Kidney (tissue), 14 donors: ENCODE measurements around the gene ZNF280D. TPM values are rescaled to one million over a fixed set of nuclear protein-coding genes. Genes with fewer than 3 reads are reported as not detected.

Experiments used
- DNase-seq, 5 donors: peaks; one replicate each; pipeline ENCODE4 v3.0.0-alpha.2; 2013 to 2020
- FAIRE-seq: peaks from 2 replicates; lab custom pipeline; 2012; peaks lifted over from hg19 to GRCh38; lab: Jason Lieb, UNC
- H3K27ac ChIP-seq, 2 donors: one replicate each; pipeline ENCODE4 v1.7.0; 2013; ENCODE audit warnings: low read depth in 2 of 2, low read length in 2 of 2, inconsistent platforms in 1 of 2
- H3K27me3 ChIP-seq: one replicate; pipeline ENCODE4 v1.7.1; 2013; ENCODE audit warnings: low read length, inconsistent platforms; ENCODE audit not compliant: control insufficient read depth, insufficient read depth
- H3K36me3 ChIP-seq, 3 donors: one replicate each; pipeline versions ENCODE4 v1.7.0 to v1.7.1; 2013; ENCODE audit warnings: low read length in 3 of 3, control low read depth in 1 of 3, inconsistent platforms in 1 of 3; ENCODE audit not compliant: insufficient read depth in 3 of 3, control insufficient read depth in 2 of 3
- H3K4me1 ChIP-seq, 3 donors: one replicate each; pipeline versions ENCODE4 v1.7.0 to v1.7.1; 2013; ENCODE audit warnings: low read length in 3 of 3, inconsistent platforms in 1 of 3, low read depth in 1 of 3; ENCODE audit not compliant: control insufficient read depth in 2 of 3, insufficient read depth in 2 of 3
- H3K4me3 ChIP-seq, 3 donors: one replicate each; pipeline versions ENCODE4 v1.7.0 to v1.8.1; 2013; ENCODE audit warnings: low read length in 3 of 3, control low read depth in 1 of 3, inconsistent platforms in 1 of 3
- H3K9ac ChIP-seq, 3 donors: one replicate each; pipeline versions ENCODE4 v1.7.0 to v1.7.1; 2013; ENCODE audit warnings: low read length in 3 of 3, control low read depth in 1 of 3, inconsistent platforms in 1 of 3
- H3K9me3 ChIP-seq, 3 donors: one replicate each; pipeline versions ENCODE4 v1.7.0 to v1.7.1; 2013; ENCODE audit warnings: low read length in 3 of 3, control low read depth in 1 of 3, inconsistent platforms in 1 of 3; ENCODE audit not compliant: control insufficient read depth in 2 of 3, insufficient read depth in 1 of 3
- intact Hi-C: fragments of 100-400 bp; cut with DNase I; formaldehyde crosslinking; loops from one replicate; pipeline ENCODE4 v1.11.1; 2022
- polyA plus RNA-seq: library from polyadenylated mRNA; stranded (reverse); fragments of 350-450 nt; fragmentation: Illumina TruSeq; extraction: RNeasy Lipid Tissue Mini Kit (QIAGEN cat#74804); gene quantifications from one replicate; pipeline ENCODE4 v1.2.3, GENCODE V29; 2014; ENCODE audit warnings: low read depth, low replicate concordance; ENCODE audit not compliant: insufficient read depth
- total RNA-seq: library from RNA; stranded (reverse); fragmentation: NEBNext Ultra II Directional; extraction: Animal tissue kit (Norgen Biotek cat#: 25700); gene quantifications from one replicate; pipeline ENCODE4 v1.2.1, GENCODE V29; 2021
- TF ChIP-seq, protein P1 (sequence below): IDR thresholded peaks from 3 replicates; pipeline ENCODE4 v1.5.1; 2012; ENCODE audit warnings: mild to moderate bottlenecking, moderate library complexity, borderline replicate concordance; ENCODE audit not compliant: insufficient read depth; ENCODE audit errors: extremely low read depth
- donor health status: control.
- donor health status: control.
- donor health status: control.
- donor health status: control.
- donor health status: control.
- donor health status: DM: yes; HTN: yes; CAD: no.
- donor health status: Normal renal cell carcinoma (clear cell type).

The ZNF280D gene
- total and polyA plus RNA-seq, 2 donors from 2014 or later: 13.7 to 50.0 TPM

DNA sequence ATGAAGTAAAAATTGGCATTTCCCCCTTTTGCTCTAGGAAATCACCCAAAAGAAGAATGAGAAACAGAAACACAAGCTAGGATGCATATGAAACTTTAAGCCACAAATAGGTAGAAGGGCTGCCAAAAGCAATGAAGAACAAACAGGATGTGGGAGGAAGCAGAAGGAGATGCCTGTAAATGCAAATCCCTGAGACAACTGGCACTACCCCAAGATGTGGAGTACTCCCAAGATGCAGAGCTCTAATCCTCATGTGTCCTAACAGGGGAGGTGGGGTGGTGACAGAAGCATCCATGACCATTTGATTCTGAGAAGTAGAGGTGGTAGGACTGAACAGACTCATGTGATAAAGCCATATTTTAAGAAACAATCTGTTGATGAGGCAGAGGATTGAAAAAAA lies 31.9 kb upstream of the ZNF280D start:
- no peak for FAIRE-seq
- intact Hi-C loops: no loop called here
- H3K27ac ChIP-seq: no peak overlapping the region

DNA sequence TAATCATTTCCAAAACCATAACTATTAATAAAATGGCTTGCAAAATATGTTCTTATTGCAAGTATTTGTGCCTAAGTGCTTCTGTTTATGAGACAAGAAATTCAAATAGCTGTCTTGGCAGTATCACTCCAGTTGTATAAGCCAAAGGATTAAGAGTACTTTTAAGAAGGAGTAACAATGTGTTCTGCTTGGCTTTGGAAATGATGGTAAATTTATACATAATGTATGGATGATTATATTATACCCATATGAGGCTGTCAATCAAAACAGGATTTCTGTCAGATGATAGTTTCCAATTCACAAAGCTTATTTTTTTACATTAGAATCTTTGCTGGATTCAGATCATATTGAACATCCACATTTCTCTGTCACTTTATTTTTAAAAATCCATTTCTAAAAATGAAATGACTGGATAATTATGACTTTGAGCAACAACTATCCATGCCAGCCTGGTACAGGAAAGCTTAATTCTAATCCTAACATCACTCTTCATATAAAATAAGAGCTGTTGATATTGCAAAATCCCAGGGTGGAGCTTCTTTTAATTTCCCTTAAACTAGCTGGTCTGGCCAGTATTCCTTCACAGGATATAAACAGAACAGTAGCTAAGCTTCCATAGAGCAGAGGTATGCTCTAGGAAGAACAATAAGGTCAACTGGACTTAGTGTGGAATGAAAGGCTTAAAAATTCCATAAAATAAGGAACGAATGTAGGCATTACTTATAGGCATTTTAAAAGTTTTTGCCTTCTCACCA lies 30.0 kb upstream of the ZNF280D start:
- H3K4me3 ChIP-seq: no peak overlapping the region
- no peak overlapping the region for H3K9ac ChIP-seq
- H3K27ac ChIP-seq: no peak overlapping the region
- no peaks in the 10 kb centered on the region for H3K36me3 ChIP-seq
- TF ChIP-seq, protein P1, sequence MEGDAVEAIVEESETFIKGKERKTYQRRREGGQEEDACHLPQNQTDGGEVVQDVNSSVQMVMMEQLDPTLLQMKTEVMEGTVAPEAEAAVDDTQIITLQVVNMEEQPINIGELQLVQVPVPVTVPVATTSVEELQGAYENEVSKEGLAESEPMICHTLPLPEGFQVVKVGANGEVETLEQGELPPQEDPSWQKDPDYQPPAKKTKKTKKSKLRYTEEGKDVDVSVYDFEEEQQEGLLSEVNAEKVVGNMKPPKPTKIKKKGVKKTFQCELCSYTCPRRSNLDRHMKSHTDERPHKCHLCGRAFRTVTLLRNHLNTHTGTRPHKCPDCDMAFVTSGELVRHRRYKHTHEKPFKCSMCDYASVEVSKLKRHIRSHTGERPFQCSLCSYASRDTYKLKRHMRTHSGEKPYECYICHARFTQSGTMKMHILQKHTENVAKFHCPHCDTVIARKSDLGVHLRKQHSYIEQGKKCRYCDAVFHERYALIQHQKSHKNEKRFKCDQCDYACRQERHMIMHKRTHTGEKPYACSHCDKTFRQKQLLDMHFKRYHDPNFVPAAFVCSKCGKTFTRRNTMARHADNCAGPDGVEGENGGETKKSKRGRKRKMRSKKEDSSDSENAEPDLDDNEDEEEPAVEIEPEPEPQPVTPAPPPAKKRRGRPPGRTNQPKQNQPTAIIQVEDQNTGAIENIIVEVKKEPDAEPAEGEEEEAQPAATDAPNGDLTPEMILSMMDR: no peak
- no peaks in the 10 kb centered on the region for H3K4me1 ChIP-seq
- DNase-seq (no peak), FAIRE-seq (no peak)
- intact Hi-C loops: no loop called here
- H3K27me3 ChIP-seq: no peaks in the 10 kb centered on the region
- no peaks in the 10 kb centered on the region for H3K9me3 ChIP-seq

More for the DNA sequence above, 31.9 kb upstream of the ZNF280D start:
- no peaks in the 10 kb centered on the region for H3K27me3 ChIP-seq
- no peaks in the 10 kb centered on the region for H3K36me3 ChIP-seq
- H3K9ac ChIP-seq: no peak overlapping the region
- no peaks in the 10 kb centered on the region for H3K9me3 ChIP-seq
- TF ChIP-seq, protein P1: no peak
- no peak overlapping the region for H3K4me3 ChIP-seq
- DNase-seq: peak in 1 of 5 donors; percentile 30
- H3K4me1 ChIP-seq: no peaks in the 10 kb centered on the region

DNA sequence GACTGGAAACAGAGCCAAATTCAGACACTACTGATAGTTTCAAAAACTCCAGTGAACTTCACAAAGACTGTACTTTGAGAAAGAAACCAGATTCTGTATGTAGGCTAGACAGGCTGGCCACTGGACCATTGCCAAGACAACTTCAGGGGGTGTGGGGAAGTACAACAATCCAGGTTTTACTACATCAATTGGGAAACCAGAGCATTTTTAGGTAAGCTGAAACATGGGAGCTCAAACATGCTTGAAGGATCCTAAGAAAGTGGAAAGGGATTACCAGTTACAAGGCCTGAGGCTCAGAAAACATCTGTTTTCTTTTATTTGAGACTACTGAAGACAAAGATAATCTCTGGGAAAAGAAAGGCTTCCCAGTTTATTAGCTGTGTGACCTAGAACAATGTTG lies 26.9 kb upstream of the ZNF280D start:
- no peaks in the 10 kb centered on the region for H3K27me3 ChIP-seq
- no peaks in the 10 kb centered on the region for H3K9me3 ChIP-seq
- no peaks in the 10 kb centered on the region for H3K36me3 ChIP-seq
- TF ChIP-seq, protein P1: no peak
- H3K27ac ChIP-seq: no peak overlapping the region
- FAIRE-seq (no peak), DNase-seq (no peak)
- H3K4me3 ChIP-seq: no peak overlapping the region
- no peak overlapping the region for H3K9ac ChIP-seq
- no peaks in the 10 kb centered on the region for H3K4me1 ChIP-seq
- intact Hi-C loops: no loop called here
